Stimulated activated CD4-positive, alpha-beta T cell treated with anti-CD3 and anti-CD28 coated beads, Interleukin-1b, Interleukin-23, amount 100 ng/mL, for 4 hours (primary cell): ENCODE results near the gene CUL4B.
"Not testable (repeated sequence)": the region's sequence is repeated elsewhere in the genome, so short reads cannot be mapped to it uniquely, and the experiment has no call there.

Experiments
- DNase-seq, 2 donors: peaks; one replicate each; pipeline ENCODE4 v3.0.0-alpha.2; 2020; ENCODE audit warnings: low read depth in 2 of 2

The CUL4B gene

DNA sequence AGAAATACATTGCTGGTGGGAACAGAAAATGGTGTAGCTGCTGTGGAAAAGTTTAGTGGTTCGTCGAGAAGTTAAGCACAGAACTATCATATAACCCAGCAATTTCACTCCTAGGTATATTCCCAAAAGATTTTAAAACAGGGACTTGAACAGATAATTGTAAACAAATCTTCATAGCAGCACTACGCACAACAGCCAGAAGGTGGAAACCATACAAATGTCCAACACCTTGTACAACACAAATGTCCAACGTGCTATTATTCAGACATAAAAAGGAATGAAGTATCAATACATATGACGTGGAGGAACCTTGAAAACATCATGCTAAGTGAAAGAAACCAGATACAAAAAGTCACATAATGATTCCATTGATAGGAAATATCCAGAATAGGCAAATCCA is 37.9 kb downstream of the CUL4B start:
- no peak for DNase-seq

DNA sequence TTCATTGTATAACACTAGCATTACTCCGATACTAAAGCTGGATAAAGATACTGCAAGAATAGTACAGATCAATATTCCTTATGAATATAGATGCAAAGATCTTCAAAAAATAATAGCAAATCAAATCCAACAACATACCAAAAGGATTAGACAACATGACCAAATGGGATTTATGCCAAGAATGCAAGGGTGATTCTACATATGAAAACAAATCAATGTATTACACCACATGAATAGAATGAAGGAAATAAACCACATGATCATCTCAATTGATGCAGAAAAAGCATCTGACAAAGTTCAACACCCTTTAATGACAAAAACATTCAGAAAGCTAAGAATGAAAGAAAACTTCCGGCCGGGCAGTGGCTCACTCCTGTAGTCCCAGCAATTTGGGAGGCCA is 42.8 kb downstream of the CUL4B start:
- no peak for DNase-seq

DNA sequence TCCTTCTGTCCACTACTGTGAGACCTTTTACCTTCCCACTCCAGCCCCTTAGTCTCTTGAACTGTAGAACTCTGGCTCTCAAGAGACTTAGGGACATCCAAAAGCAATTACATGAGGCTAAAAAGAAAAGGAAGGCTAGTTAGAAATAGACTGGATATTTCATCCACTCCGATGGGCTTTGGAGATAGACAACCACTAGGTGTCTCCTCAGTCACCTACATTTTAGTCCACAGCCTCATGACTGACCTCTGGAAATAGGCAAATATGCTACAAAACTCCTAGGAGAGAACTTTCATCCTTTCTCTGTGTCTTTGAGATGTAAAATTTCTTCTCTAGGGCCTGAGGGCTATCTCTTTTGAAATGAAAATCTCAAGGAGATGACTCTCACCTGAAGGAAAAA is 46.5 kb downstream of the CUL4B start:
- no peak for DNase-seq

DNA sequence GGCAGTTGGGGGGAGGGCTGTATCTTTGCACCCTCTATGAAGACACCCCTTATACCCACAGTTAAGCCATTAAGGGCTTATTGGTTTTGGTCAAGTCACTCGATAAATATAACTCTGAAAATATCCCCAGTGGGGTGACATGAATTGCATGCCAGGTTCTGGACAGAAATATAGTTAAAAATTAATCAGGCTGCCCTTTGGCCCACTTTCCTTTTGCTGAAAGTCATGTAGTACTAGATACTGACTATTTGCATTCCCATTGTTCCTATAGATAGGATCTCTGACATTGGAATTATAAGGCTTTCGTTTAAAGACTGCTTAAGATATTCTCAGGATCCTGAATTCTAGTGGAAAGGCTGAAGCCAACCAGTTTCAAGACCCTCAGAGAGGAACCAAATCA is 48.1 kb downstream of the CUL4B start:
- DNase-seq: no peak

GRCh38 chrX:120512222-120512621 is 48.5 kb downstream of the CUL4B start:
- no peak for DNase-seq

GRCh38 chrX:120504569-120504968 is 56.2 kb downstream of the CUL4B start:
- no peak for DNase-seq

GRCh38 chrX:120499301-120500072 is 61.3 kb downstream of the CUL4B start:
- no peak for DNase-seq

- not testable (repeated sequence) for DNase-seq
These were observed 70.6 kb downstream of the CUL4B start for GRCh38 chrX:120490119-120490518.

DNA sequence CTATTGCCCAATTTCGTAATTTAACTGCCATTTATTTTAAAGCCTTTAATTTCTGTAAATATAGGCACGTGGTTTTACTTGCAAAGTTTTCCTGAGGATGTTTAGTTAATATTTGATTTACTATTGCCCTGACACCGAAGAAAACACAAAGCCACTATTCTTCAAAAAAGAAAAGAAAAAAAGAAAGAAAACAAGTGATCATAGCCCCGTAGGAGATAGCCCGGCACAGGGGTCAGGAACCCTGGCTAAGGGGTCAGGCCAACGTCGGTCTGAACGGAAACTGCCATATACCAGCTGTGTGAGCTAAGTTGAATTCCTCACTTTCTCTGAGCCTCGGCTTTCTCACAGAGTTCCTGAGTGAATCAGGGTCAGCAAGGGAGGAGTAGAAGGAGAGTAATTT is 74.0 kb downstream of the CUL4B start:
- DNase-seq: no peak

- DNase-seq: peak; percentile 32 to 36
These were observed 74.9 kb downstream of the CUL4B start for GRCh38 chrX:120485638-120486520.

GRCh38 chrX:120485315-120485637 is 75.5 kb downstream of the CUL4B start:
- no peak for DNase-seq

- no peak for DNase-seq
These were observed 83.3 kb downstream of the CUL4B start for GRCh38 chrX:120477453-120477852.

DNA sequence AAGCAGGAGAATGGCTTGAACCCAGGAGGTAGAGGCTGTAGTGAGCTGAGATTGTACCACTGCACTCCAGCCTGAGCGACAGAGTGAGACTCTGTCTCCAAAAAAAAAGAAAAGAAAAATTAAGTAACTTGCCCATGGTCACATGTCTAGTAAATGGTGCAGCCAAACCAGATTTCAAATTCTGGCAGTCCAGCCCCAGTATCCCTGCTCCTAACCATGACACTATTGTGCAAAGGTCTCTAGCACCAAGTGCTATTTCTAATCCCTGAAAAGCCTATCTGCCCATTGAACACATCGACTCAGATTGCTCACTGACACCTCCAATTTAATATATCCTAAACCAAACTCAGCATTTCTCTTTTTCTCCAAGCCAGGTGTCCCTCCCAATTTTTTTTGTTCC is 84.0 kb downstream of the CUL4B start:
- DNase-seq: no peak

DNA sequence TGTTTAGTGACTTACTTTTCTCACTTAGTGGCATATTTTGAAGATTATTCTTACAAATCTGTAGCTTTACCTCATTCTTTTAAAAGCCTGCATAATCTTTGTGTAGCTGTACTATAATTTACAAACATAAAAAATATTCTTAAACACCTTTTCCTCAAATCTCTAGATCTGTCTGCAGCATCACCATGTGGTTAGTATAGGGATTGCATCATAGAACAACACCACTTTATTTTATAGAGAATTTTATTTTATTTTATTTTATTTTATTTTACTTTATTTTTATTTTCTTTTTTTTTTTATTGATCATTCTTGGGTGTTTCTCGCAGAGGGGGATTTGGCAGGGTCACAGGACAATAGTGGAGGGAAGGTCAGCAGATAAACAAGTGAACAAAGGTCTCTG is 85.3 kb downstream of the CUL4B start:
- DNase-seq: not testable (repeated sequence)
